HG03439 (cell line): ENCODE measurements around the gene MAP3K10.
"Not testable (repeated sequence)": the region's sequence is repeated elsewhere in the genome, so short reads cannot be mapped to it uniquely, and the experiment has no call there.

Experiments used
- ATAC-seq: cut with Tn5 transposase; IDR thresholded peaks from one replicate; pipeline ENCODE4 v1.9.1; 2021; ENCODE audit warnings: mild to moderate bottlenecking, moderate library complexity; ENCODE audit not compliant: unreplicated experiment

MAP3K10 gene

GRCh38 chr19:40171293-40171692, 19.9 kb upstream of the MAP3K10 start:
- not testable (repeated sequence) for ATAC-seq

- no peak for ATAC-seq
Measured at GRCh38 chr19:40174092-40174491, 17.1 kb upstream of the MAP3K10 start.

GRCh38 chr19:40175820-40176219, 15.4 kb upstream of the MAP3K10 start:
- no peak for ATAC-seq

- no peak for ATAC-seq
Measured at GRCh38 chr19:40177286-40178070, 13.7 kb upstream of the MAP3K10 start.

- ATAC-seq, result no peak
Measured at GRCh38 chr19:40178756-40179155, 12.5 kb upstream of the MAP3K10 start.

GRCh38 chr19:40184273-40184672, 7.0 kb upstream of the MAP3K10 start:
- ATAC-seq, result no peak

GRCh38 chr19:40191836-40192646, 815 bp downstream of the MAP3K10 start:
- no peak for ATAC-seq

- ATAC-seq, result no peak
Measured at GRCh38 chr19:40192758-40193586, 1.7 kb downstream of the MAP3K10 start.

- ATAC-seq, result no peak
Measured at GRCh38 chr19:40193587-40193849, 2.3 kb downstream of the MAP3K10 start.

- ATAC-seq, result no peak
Measured at GRCh38 chr19:40198272-40198990, 7.2 kb downstream of the MAP3K10 start.

- no peak for ATAC-seq
Measured at GRCh38 chr19:40200341-40201099, 9.3 kb downstream of the MAP3K10 start.

- ATAC-seq, result no peak
Measured at GRCh38 chr19:40204381-40204780, 13.2 kb downstream of the MAP3K10 start.

- no peak for ATAC-seq
Measured at GRCh38 chr19:40205760-40206159, 14.5 kb downstream of the MAP3K10 start.

- ATAC-seq, result no peak
Measured at GRCh38 chr19:40208602-40209001, 17.4 kb downstream of the MAP3K10 start.

- ATAC-seq, result no peak
Measured at GRCh38 chr19:40210889-40211288, 19.7 kb downstream of the MAP3K10 start.

- no peak for ATAC-seq
Measured at GRCh38 chr19:40213251-40213829, 22.1 kb downstream of the MAP3K10 start.

- ATAC-seq, result no peak
Measured at GRCh38 chr19:40213882-40214570, 22.8 kb downstream of the MAP3K10 start.

GRCh38 chr19:40214936-40215335, 23.7 kb downstream of the MAP3K10 start:
- no peak for ATAC-seq
